GM19397 (cell line): ENCODE data around the gene G0S2.

Source experiments
- ATAC-seq: cut with Tn5 transposase; IDR thresholded peaks from one replicate; pipeline ENCODE4 v1.9.1; 2021; ENCODE audit warnings: mild to moderate bottlenecking, moderate library complexity; ENCODE audit not compliant: unreplicated experiment

The G0S2 gene

GRCh38 chr1:209674957-209675564, at the start of gene G0S2:
TSS of gene G0S2 (plus strand) at chr1:209675412. CDS start at chr1:209675685, 273 bp downstream.
- no peak for ATAC-seq

- no peak for ATAC-seq
Observed at GRCh38 chr1:209625791-209626285, 49.4 kb upstream of the G0S2 start.

- ATAC-seq, result no peak
Observed at GRCh38 chr1:209626346-209627026, 48.7 kb upstream of the G0S2 start.

GRCh38 chr1:209627027-209627731, 48.0 kb upstream of the G0S2 start:
- ATAC-seq, result peak; percentile 10

GRCh38 chr1:209627732-209628196, 47.4 kb upstream of the G0S2 start:
- ATAC-seq, result peak; percentile 69

GRCh38 chr1:209628618-209629299, 46.5 kb upstream of the G0S2 start:
- ATAC-seq, result no peak

- ATAC-seq, result no peak
Observed at GRCh38 chr1:209629621-209630382, 45.4 kb upstream of the G0S2 start.

- ATAC-seq, result no peak
Observed at GRCh38 chr1:209630383-209631225, 44.6 kb upstream of the G0S2 start.

- ATAC-seq, result no peak
Observed at GRCh38 chr1:209633335-209633997, 41.7 kb upstream of the G0S2 start.

- ATAC-seq, result no peak
Observed at GRCh38 chr1:209634005-209634737, 41.0 kb upstream of the G0S2 start.

- ATAC-seq, result no peak
Observed at GRCh38 chr1:209635850-209636249, 39.4 kb upstream of the G0S2 start.

GRCh38 chr1:209641832-209642172, 33.4 kb upstream of the G0S2 start:
- ATAC-seq, result no peak

- no peak for ATAC-seq
Observed at GRCh38 chr1:209642816-209643215, 32.4 kb upstream of the G0S2 start.

GRCh38 chr1:209643285-209644020, 31.8 kb upstream of the G0S2 start:
- ATAC-seq, result no peak

- no peak for ATAC-seq
Observed at GRCh38 chr1:209645574-209646452, 29.4 kb upstream of the G0S2 start.

- no peak for ATAC-seq
Observed at GRCh38 chr1:209646558-209646957, 28.7 kb upstream of the G0S2 start.

- ATAC-seq, result no peak
Observed at GRCh38 chr1:209647156-209647555, 28.1 kb upstream of the G0S2 start.
